GM19043 (cell line): ENCODE measurements around the gene SEC24D.

Source experiments
- ATAC-seq: cut with Tn5 transposase; IDR thresholded peaks from one replicate; pipeline ENCODE4 v1.9.1; 2021; ENCODE audit warnings: low read depth; ENCODE audit not compliant: unreplicated experiment

The SEC24D gene

DNA sequence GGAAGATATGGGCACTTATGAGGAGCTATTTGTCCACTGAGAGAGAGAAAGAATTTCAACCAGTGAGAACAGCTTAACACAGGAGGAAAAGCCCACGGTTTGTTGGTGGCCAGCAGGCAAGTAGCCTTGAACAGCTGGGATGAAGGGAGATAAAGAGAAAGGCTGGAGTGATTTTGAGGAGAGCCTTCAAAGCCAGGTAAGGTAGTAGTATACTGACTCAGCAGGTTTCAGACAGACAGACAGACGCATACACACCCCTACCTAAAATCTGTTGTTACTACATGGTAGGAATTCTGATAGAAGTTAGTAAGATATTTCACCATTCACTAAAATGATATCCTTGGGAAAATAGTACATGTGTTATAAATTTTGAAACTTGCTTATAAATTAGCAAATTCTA is 60.5 kb downstream of the SEC24D start:
- ATAC-seq, result no peak

DNA sequence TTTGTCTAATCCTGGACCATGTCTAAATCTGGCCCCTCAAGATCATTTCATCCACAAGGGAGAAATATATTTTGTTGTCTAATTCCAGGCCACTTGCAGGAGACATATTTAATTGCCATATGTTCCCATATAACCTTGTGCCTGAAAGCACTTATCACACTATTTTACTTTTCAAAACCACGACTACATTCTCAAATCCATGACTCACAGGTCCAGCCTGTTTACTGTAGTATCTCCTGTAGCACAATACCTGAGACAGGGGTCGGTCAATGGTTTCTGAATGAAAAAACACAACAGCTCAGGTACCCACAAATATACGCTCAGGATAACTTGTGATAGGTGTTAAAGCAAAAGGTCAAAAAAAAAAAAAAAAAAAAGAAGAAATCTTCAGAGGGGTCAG is 60.9 kb downstream of the SEC24D start:
- no peak for ATAC-seq

DNA sequence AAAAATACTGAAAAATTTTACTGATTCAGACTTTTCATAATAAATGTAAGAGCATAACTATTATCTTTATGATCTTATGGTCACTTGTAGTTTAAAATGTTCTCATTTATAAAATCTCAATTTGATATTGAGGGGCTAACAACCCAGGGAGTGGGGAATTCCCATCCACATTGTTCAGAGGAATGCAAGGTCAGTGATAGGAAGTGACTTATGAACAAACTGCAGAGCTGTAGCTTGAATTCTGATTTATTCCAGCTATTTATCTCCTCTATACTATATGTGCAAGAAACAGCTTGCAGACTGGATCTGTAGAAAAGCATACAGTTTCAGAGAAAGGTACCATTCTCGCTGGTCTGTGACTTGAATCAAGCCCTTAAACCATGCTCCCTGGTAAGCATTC is 61.6 kb downstream of the SEC24D start:
- ATAC-seq, result no peak

DNA sequence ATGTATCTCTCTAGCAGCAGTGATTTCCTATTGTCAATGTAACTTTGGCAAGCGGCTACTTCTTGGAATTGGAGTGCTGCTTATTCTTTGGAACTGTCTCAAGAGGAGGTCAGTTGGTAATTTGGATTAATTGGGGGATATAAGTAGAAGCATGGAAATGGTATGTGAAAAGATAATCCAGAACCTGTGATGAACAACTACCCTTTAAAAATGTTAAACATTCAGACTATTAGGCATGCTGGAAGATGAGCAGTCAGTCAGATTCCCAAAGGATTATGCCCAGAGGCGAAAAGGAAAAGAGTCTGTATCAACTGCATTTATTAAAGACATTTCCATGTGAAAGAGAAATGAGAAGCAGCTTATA is 62.5 kb downstream of the SEC24D start:
- ATAC-seq, result no peak

DNA sequence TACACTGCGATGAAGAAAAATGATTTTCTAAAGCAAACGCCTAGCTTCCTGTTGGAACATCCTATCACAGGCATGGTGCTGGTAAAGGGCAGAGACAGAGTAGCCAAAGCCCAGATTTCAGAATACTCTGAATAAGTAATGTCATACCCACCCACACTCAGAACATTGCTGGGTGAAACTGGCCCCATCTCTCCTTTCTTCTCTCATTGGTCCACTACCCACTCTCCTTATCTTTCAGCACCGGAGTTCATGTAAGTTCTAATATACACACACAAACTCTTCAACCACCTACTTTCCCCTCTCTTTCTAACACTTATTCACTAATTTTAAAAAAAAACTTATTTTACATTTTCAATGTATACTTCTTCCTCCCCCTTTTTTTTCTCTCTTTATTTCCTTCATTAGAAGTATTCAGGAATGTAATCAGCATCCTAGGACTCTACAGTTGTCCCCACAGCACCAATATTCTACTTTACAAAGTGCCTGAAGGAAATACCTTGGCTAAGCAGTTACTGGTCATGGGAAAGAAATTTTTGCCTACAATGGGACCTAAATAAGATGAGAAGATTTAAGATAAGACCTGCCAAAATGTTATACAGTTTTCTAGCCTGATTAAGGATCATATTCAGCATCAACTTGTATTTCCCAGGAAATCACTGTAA is 63.0 kb downstream of the SEC24D start:
- no peak for ATAC-seq

DNA sequence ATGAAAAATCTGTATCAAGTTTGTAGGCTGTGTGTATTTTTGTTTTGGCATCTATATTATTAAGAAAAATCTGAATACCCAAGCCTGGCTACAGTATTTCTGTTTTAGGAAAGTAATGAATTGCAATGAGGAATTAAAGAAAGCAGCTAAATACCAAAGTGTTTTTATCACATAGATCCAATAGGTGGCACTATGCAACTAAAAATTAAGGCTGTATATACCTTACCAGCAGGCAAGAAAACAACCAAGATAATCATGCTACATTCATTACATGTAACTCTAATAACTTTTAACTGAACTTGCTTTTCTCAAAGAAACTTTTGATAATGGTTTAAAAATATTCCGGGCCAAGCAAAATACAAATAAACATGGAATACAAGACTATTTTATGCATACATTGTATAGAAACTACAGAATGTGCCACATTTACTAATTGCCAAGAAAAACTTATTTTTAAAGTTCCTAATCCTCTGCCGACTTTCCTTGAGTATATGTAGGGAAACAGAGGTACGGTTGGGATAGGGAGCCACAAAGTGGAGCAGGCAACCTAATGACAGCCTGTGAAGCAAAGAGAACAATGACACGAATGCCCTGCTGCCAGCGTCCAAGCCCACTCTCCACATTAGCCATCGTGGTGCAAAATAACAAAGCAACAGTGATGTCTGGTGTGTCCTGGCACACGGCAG is 63.7 kb downstream of the SEC24D start:
- peak; percentile 83 for ATAC-seq

DNA sequence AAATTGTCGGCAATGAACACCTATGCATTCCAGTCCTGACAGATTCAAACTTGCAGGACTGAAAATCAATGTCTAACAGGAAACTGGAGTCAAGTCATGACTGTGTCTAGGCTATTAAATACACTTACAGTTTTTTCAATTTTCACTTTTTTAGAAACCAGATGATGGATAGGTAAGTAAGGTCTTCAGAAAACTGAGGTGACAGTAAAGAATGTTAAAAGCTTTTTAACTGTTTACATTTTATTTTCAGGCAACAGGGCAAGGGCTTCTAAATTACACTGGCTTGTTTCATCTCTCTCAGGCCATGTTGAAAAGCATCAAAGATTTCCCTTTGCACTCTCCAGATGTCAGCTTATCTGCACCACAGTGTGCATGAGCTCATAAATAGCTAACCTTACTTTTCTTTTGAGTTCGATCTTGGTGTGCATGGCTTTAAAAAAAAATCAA is 65.2 kb downstream of the SEC24D start:
- ATAC-seq, result no peak

DNA sequence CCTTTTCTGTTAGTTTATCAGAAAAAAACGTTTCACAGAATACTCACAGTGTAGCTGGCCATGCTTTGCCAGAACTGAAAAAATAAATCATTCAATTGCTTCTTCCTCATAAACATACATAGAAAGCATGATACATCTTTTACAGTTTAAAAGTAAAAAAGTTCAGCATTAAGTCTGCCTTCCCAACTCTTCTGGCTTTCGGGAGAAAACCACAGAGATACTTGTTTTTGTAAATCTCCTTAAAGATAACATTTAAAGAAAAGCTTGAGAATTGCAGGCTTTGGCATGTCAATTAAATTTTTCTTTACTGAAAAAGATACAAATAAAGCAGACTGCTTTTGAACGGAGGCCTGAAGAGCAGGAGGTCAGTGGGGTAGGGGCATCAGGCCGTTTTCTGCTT is 66.8 kb downstream of the SEC24D start:
- no peak for ATAC-seq

DNA sequence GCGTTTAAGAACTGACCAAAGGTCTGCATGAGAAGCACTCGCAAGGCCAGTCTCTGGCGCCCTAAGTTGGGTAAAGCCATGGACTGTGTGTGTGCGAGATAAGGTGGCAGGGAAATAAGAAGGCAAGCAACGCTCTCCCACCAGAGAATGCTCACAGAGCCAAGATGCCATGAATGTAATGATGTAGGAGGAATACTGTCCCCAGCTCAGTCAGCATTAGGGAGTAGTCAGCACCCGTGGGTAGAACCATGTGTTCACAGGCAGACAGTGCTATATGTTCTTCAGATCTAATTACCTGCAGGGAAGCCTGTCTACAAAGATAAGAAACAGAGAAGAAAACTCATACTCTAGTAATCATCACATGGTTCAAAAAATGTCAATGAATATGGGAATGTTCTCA is 68.8 kb downstream of the SEC24D start:
- no peak for ATAC-seq

DNA sequence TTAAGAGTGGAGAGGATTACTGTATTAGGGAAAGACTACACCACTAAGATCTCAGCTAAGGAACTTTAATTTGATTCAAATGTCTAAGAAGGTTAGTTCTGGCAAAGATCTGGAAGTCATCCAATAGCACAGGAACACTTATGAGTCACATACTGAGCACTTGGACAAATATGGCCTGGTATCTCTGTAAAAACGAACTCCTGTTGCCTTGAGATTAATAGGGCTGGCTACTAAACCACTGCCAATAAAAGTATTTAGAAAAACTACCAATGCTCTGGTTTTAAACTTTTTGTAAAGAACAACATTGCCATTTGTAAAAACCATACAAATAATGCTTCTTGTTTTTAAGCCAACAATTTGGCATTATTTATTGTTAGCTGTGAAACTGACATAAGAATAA is 70.5 kb downstream of the SEC24D start:
- ATAC-seq, result no peak

DNA sequence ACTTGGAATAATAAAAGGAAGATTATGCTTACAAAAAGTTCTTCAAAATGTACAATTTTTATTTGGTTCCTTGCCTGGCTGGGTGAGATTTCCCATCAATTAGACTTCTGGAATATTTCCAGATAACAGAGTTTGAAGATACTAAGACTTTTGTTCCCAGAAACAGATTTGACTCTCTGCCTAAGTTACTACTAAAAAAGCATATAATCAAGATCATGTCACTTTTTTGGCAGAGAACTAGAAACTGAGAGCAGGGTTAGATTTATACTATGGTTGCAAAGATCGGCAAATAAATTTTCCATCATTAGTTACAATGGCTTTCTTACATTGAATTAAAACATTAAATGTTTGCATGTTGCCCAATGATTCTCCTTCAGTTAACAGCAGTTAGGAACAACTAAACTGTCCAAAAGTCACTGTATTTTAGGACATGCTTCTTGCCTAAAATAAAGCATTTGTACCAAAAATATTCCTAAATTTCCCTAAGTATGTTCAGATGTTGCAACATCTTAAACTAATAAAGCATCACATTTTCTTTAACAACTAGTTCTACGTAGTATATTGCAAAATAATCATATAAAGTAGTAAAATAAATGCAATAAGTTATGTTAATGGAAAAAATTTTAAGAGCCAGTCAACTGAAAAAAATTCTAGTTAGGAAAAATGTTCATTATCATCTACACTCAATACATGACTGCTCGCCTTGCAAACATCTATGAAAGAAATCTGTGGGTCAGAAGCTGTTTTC is 73.0 kb downstream of the SEC24D start:
- no peak for ATAC-seq

DNA sequence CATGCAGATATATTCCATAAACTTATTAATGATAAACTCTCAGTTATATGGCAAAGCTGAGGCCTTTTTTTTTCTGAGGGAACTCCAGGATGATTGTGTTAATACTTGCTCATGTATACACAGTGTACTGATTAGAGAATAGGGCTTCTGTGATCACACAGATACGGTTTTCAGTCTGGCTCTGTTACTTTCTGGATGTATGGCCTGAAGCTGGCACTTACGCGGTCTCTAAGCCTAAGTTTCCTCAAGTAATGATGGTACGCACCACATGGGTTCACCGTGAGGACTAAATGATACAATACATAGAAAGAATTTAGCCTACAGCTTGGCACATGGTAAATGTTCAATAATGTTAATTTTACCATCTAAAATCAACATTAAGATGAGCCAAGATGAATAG is 73.8 kb downstream of the SEC24D start:
- no peak for ATAC-seq

DNA sequence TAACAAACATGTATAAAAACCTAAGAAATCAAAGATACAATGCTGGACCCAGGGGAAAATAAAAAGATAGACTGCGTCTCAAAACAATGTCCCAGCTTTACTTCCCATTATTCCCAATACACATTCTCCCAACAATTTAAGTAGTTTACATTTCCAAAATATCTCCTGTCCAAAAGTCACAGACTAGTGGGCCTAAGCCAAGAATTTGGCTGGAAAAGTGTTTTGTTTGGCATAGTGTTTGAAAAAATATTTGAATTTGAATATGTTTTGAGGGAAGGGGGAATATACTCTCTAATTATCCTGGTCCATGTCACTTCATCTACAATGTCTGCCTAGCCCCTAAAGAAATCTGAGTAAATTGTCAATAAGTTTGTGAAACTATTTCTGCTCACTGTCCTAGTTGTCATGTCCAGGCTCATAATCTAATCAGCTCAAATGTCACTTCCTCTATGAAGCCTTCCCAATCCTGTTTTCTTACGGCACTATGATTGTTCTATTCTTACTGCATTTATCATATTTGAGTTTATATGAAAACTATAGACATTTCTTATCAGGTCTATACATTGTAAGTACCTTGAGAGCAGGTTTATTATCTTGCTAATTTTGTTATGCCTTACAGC is 74.4 kb downstream of the SEC24D start:
- ATAC-seq, result no peak

DNA sequence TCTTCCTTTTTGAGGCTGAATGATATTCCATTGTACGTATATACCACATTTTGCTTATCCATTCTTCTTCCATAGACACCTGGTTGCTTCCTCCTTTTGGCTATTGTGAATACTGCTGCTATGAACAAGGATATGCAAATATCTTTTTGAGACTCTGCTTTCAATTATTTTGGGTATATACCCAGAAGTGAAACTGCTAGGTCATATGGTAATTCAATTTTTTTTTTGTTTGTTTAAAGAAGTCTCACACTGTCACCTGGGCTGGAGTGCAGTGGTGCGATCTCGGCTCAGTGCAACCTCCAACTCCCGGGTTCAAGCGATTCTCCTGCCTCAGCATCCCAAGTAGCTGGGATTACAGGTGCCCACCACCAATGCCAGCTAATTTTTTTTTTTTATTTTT is 75.4 kb downstream of the SEC24D start:
- ATAC-seq, result peak; percentile 99

DNA sequence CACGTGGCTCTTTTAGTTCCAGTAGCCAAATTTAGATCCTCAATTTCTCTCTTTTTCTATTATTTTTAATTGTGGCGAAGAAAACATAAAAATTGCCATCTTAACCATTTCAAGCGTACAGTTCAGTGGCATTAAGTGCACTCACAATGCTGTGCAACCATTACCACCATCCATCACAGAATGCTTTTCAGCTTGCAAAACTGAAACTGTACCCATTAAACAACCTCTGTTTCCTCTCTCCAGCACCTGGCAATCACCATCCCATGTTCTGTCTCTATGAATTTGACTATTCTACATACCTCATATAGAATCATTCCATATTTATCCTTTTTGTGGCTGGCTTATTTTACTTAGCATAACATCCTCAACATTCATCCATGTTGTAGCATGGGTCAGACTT is 75.8 kb downstream of the SEC24D start:
- ATAC-seq, result peak; percentile 30

DNA sequence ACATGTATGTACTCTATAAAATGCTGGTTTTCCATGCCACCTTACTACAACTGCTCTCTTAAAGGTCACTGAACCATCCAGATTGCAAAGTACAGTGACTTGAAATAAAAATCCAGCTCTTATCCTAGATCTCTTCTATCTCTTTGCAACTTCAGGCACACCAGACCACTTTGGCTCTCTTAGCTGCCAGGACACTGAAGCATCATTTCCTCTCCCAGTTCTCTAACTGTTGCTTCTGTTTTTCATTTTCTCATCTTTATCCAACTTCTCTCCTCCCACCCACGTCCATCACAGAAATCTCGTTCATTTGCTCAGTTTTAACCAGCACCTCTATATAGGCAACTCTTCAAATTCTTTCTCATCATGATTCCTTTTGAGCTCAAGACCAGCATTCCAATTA is 76.4 kb downstream of the SEC24D start:
- ATAC-seq, result no peak

DNA sequence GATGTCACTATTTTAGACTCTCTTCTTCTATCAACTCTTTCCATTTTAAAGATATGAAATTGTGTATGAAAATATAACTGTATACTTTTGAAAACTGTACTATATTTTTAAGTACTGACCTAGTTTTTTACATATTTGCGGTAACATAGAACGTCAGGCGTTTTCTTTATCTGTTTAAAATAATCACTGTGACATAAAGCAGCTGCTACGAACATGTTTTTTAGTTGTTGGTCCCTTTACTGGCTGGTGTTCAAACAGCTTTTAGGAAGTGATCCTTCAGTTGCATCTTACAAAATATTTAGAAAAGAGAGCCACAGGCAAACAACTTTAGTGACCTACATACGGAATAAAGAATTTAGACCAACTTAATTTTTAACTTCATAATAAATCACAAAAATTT is 77.6 kb downstream of the SEC24D start:
- no peak for ATAC-seq

DNA sequence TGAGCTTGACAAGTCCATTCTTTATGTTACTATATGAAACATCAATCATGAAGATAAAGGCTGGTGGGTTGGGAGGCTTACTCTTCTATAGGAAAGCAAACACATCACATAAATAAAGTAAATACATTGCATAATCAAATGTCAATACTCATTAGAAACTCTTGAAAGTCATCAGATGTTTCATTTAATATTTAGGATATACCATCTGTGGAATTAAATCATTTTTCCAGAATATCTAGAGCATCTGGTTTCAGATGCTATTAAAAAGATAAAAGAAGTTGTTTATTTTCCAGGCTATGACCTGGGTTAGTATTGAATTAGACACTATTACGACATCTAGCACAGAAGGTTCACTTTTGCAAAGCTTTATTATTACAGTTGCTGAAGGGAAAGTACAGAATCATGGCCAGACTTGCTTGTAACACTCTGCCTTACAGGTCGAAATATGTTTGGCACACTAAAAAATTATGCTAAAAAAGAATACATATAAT is 78.1 kb downstream of the SEC24D start:
- no peak for ATAC-seq

DNA sequence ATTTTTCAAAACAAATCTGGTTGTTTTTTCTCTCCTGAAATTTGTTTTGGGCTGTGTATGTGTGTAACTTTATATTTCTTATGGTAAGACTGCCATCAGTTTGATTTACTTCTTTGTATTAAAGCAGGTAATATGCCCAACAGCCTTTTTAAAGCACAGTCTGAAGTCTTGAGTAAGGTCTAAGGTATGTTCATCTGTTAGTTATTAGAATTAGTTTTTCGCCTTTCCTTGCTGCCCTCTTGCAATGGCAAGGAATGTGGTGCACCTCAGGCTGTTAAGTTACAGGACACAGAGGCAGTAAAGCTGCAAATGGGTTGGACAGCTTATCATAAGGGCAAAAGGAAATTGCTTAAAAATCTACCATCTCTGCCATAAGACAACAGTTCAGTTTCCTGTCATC is 79.0 kb downstream of the SEC24D start:
- no peak for ATAC-seq

DNA sequence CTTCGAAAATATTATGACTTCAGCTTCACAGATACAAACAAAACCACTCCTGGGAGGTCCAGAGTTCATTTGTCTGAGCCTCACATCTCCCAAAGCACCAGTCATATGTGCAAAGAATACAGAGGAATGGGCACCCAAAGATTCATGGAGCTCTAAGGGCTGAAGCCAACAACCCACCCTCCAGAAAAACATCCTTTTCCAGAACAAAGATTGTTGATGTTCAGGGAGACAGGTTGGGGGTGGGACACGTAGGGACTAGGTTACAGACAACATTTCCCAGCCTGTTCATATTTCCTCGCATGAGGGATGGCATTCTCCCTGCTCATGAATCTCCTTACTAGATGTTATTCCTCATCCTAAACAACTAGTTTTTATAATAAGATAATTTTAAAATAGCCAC is 79.5 kb downstream of the SEC24D start:
- no peak for ATAC-seq
